H1 (cell line): Measurements from ENCODE around the gene ZNF773. TPM values are rescaled to one million over a fixed set of nuclear protein-coding genes. Genes with fewer than 3 reads are reported as not detected.

Source experiments
- GTF2F1 ChIP-seq: IDR thresholded peaks from 2 replicates; pipeline ENCODE4 v1.6.1; 2012; ENCODE audit warnings: low read depth, low read length, improper control_type of control experiment, borderline replicate concordance
- polyA plus RNA-seq, 7 experiments: library from polyadenylated mRNA; depleted of rRNA in 3 of 7; stranded (reverse) in 5 of 7; unstranded in 2 of 7; fragments of >200 nt in 5 of 7; fragments of 200-250 nt in 2 of 7; gene quantifications; 1 replicate in 5 of 7; 2 replicates in 1 of 7; 4 replicates in 1 of 7; pipeline versions ENCODE4 v1.2.1 to v1.2.3, GENCODE V29; 2011 to 2013; ENCODE audit warnings: missing spikeins in 2 of 7, mixed read lengths in 2 of 7
- total RNA-seq: library from RNA; stranded (reverse); fragmentation: NEBNext Ultra II Directional; extraction: Animal tissue kit (Norgen Biotek cat#: 25700); gene quantifications from 2 replicates; pipeline ENCODE4 v1.2.1, GENCODE V29; 2021
- TF ChIP-seq, protein P1 (sequence below): IDR thresholded peaks from 2 replicates; pipeline ENCODE4 v1.6.1; 2011; ENCODE audit warnings: low read depth, mild to moderate bottlenecking, low read length; ENCODE audit not compliant: insufficient read depth

ZNF773 gene
- total and polyA plus RNA-seq, 2 of the 8 experiments (the other 6 are each of a cell fraction or from before 2014, with no cell fraction given), result 4.2 to 8.3 TPM

DNA sequence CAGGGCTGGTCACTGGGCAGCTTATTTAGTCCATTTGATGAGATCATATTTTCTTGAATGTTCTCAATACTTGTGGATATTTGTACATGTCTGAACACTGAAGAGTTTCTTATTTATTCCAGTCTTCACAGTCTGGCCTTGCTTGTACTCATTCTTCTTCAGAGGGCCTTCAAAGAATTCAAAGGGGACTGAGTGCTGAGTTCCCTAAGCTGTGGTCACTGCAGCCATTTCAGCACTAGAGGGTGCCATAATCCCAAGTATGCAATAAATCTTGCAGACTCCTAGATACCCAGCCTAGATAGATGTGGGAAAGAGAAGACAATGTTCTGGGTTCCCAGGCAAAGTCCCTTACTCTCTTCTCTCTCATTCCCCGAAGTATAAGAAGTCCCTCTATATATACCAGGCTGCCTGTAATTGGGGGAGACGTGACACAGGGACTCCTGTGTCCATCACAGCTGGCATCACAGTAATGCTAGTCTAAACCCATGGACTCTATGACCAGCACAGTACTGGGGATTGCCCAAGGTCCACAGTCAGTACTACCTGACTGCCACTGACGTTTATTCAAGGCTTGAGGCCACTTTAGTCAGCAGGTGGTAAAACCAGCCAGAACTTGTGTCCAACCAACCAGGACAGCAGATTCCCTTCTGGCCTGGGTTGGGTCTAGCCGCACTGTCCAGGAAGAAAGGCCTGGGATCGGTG, 33.9 kb upstream of the ZNF773 start (continued):
- TF ChIP-seq GTF2F1, result 0 out of 2 replicates have a peak, but pooled peaks have one; percentile 57
- TF ChIP-seq, protein P1, sequence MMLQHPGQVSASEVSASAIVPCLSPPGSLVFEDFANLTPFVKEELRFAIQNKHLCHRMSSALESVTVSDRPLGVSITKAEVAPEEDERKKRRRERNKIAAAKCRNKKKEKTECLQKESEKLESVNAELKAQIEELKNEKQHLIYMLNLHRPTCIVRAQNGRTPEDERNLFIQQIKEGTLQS, result no peak
